HepG2 (cell line): ENCODE data around the gene BACH1. TPM values are rescaled to one million over a fixed set of nuclear protein-coding genes. Genes with fewer than 3 reads are reported as not detected.

Source experiments
- ATAC-seq: fragments of 200-7000 bp; cut with Tn5 transposase; 3 replicates; pipeline ENCODE4 v1.9.1; 2020; ENCODE audit warnings: mild to moderate bottlenecking, moderate library complexity
- BruUV-seq: library from RNA; stranded (reverse); fragments of 400-500 nt; replicated peaks from 2 replicates; lab custom pipeline; 2021; lab: Mats Ljungman, UMichigan
- CTCF ChIA-PET: fragments of 300-600 bp; formaldehyde crosslinking; extraction: SDS; loops from one replicate; lab custom pipeline; 2021; ENCODE audit warnings: low total read pairs, inconsistent platforms, low intra/inter-chr PET ratio; lab: Yijun Ruan, JAX
- POLR2A ChIA-PET: fragments of 350-600 bp; sonication (Branson Sonifier 250); formaldehyde crosslinking; loops from one replicate; lab custom pipeline; 2020; ENCODE audit warnings: antibody characterized with exemption, inconsistent platforms; lab: Yijun Ruan, JAX
- DNase-seq: peaks from one replicate; pipeline ENCODE4 v3.0.0-alpha.2; 2015; ENCODE audit warnings: low spot score
- FAIRE-seq: peaks from 3 replicates; lab custom pipeline; 2011; peaks lifted over from hg19 to GRCh38; lab: Jason Lieb, UNC
- H2AFZ ChIP-seq: one replicate; pipeline ENCODE4 v1.6.1; 2011; ENCODE audit warnings: low read length, inconsistent platforms
- H3K27ac ChIP-seq: fragments of 300-600 bp; 3 replicates; pipeline ENCODE4 v1.8.0; 2011; ENCODE audit warnings: mixed run types, mild to moderate bottlenecking, mixed read lengths, low read length, inconsistent platforms; ENCODE audit not compliant: insufficient read depth; ENCODE audit errors: extremely low read length
- H3K27me3 ChIP-seq, 2 experiments: fragments of 200-600 bp in 1 of 2; 2 replicates in 1 of 2; 3 replicates in 1 of 2; pipeline versions ENCODE4 v1.6.0 to v1.8.0; 2011; ENCODE audit warnings: low read length in 2 of 2, mild to moderate bottlenecking in 2 of 2, moderate library complexity in 2 of 2, inconsistent platforms in 1 of 2; ENCODE audit not compliant: insufficient read depth in 2 of 2, control insufficient read depth in 1 of 2
- H3K36me3 ChIP-seq, 2 experiments: fragments of 200-600 bp in 1 of 2; replicated peaks in 1 of 2; 2 replicates in 1 of 2; 3 replicates in 1 of 2; pipeline versions ENCODE4 v1.5.1 to v1.8.0; 2011; ENCODE audit warnings: low read length in 2 of 2, inconsistent platforms in 1 of 2; ENCODE audit not compliant: insufficient read depth in 2 of 2, control insufficient read depth in 1 of 2
- H3K4me1 ChIP-seq: 2 replicates; pipeline ENCODE4 v1.5.1; 2012; ENCODE audit warnings: low read length, inconsistent platforms; ENCODE audit not compliant: insufficient read depth
- H3K4me2 ChIP-seq: 2 replicates; pipeline ENCODE4 v1.6.0; 2011; ENCODE audit warnings: low read depth, low read length, inconsistent platforms
- H3K4me3 ChIP-seq, 3 experiments: fragments of 200-600 bp in 1 of 3; sonication (generic), shearing (Covaris generic) in 1 of 3; replicated peaks in 1 of 3; 2 replicates each; pipeline ENCODE4 v1.5.1; 2011 to 2016; ENCODE audit warnings: low read length in 3 of 3, inconsistent platforms in 2 of 3, low read depth in 2 of 3, mild to moderate bottlenecking in 2 of 3, control low read depth in 1 of 3, mixed read lengths in 1 of 3; ENCODE audit not compliant: insufficient read depth in 1 of 3
- H3K79me2 ChIP-seq: one replicate; pipeline ENCODE4 v1.6.1; 2011; ENCODE audit warnings: low read length, inconsistent platforms; ENCODE audit not compliant: insufficient read depth
- H3K9ac ChIP-seq: 2 replicates; pipeline ENCODE4 v1.6.0; 2011; ENCODE audit warnings: mild to moderate bottlenecking, low read depth, low read length, inconsistent platforms; ENCODE audit not compliant: insufficient read depth
- H3K9me3 ChIP-seq: 2 replicates; pipeline ENCODE4 v1.5.1; 2012; ENCODE audit warnings: mild to moderate bottlenecking, low read length
- H4K20me1 ChIP-seq: 2 replicates; pipeline ENCODE4 v1.6.0; 2011; ENCODE audit warnings: inconsistent platforms, mild to moderate bottlenecking, low read length, moderate library complexity; ENCODE audit not compliant: insufficient read depth
- ERF ChIP-seq: IDR thresholded peaks from 2 replicates; pipeline ENCODE4 v1.6.1; 2018; ENCODE audit warnings: missing biosample characterization, missing genetic modification reagents
- EZH2 ChIP-seq: conservative IDR thresholded peaks from 2 replicates; pipeline ENCODE4 v1.6.1; 2012; ENCODE audit warnings: mild to moderate bottlenecking, low read depth, low read length, moderate library complexity
- HMGA1 ChIP-seq: sonication (generic); formaldehyde crosslinking; conservative IDR thresholded peaks from 2 replicates; pipeline ENCODE4 v1.4.0; 2020; ENCODE audit warnings: missing genetic modification reagents
- MAZ ChIP-seq, 2 experiments: sonication (generic) in 1 of 2; formaldehyde crosslinking in 1 of 2; IDR thresholded peaks; 2 replicates each; pipeline versions ENCODE4 v1.5.0 to v1.6.1; 2012 to 2020; ENCODE audit warnings: low read depth in 2 of 2, mild to moderate bottlenecking in 2 of 2, borderline replicate concordance in 1 of 2, improper control_type of control experiment in 1 of 2, low read length in 1 of 2, missing genetic modification reagents in 1 of 2, moderate library complexity in 1 of 2
- MBD4 ChIP-seq: IDR thresholded peaks from 2 replicates; pipeline ENCODE4 v1.6.1; 2012; ENCODE audit warnings: low read length, inconsistent platforms, borderline replicate concordance
- WIZ ChIP-seq: sonication (generic); formaldehyde crosslinking; IDR thresholded peaks from 2 replicates; pipeline ENCODE4 v1.5.1; 2020; ENCODE audit warnings: mild to moderate bottlenecking, missing genetic modification reagents
- ZNF180 ChIP-seq: sonication (generic); formaldehyde crosslinking; IDR thresholded peaks from 2 replicates; pipeline ENCODE4 v1.4.0; 2020; ENCODE audit warnings: low read depth, missing genetic modification reagents, borderline replicate concordance
- ZNF263 ChIP-seq: sonication (generic); formaldehyde crosslinking; IDR thresholded peaks from 2 replicates; pipeline ENCODE4 v1.4.0; 2020; ENCODE audit warnings: missing genetic modification reagents
- ZNF333 ChIP-seq: sonication (generic); formaldehyde crosslinking; IDR thresholded peaks from 2 replicates; pipeline ENCODE4 v1.4.0; 2020; ENCODE audit warnings: mild to moderate bottlenecking, missing genetic modification reagents, borderline replicate concordance
- ZNF367 ChIP-seq: sonication (generic); formaldehyde crosslinking; IDR thresholded peaks from 2 replicates; pipeline ENCODE4 v1.4.0; 2020; ENCODE audit warnings: missing genetic modification reagents, borderline replicate concordance
- WGBS: methylation state at CpG from one replicate; pipeline ENCODE4 v1.1.6; 2017; ENCODE audit warnings: low lambda C conversion rate; 5-methylcytosine and 5-hydroxymethylcytosine counted together
- in situ Hi-C: cut with HindIII; loops from 2 replicates; pipeline ENCODE4 v1.10.0; 2017; ENCODE audit warnings: low pct_unique_long_range_greater_than_20kb; ENCODE audit not compliant: extremely low pct_ligation_motif_present
- intact Hi-C: fragments of 100-400 bp; cut with micrococcal nuclease; formaldehyde crosslinking; loops from one replicate; pipeline ENCODE4 v1.10.0; 2022; ENCODE audit not compliant: unreplicated experiment
- polyA plus RNA-seq, 8 experiments: library from polyadenylated mRNA; depleted of rRNA in 3 of 8; stranded (reverse) in 7 of 8; unstranded in 1 of 8; fragments of >200 nt; fragmentation: Illumina TruSeq in 4 of 8; extraction: Trizol in 4 of 8; gene quantifications; 2 replicates each; pipeline versions ENCODE4 v1.2.1 to v1.2.3, GENCODE V29; 2011 to 2016; ENCODE audit warnings: low read depth in 4 of 8, missing spikeins in 1 of 8, mixed read lengths in 1 of 8; ENCODE audit not compliant: insufficient read depth in 1 of 8
- total RNA-seq, 5 experiments: library from RNA; depleted of rRNA; stranded (reverse); fragments of >200 nt; fragmentation: Illumina TruSeq; extraction: Trizol; gene quantifications; 2 replicates each; pipeline ENCODE4 v1.2.3, GENCODE V29; 2016; ENCODE audit warnings: low read depth in 1 of 5
- TF ChIP-seq, protein P1 (sequence below): sonication (generic); formaldehyde crosslinking; IDR thresholded peaks from 2 replicates; pipeline ENCODE4 v1.4.0; 2020; ENCODE audit warnings: missing genetic modification reagents, borderline replicate concordance
- TF ChIP-seq, protein P2 (sequence below): sonication (generic); formaldehyde crosslinking; IDR thresholded peaks from 2 replicates; pipeline ENCODE4 v1.5.1; 2020; ENCODE audit warnings: missing genetic modification reagents, mild to moderate bottlenecking, borderline replicate concordance
- TF ChIP-seq, protein P3 (sequence below): sonication (generic); formaldehyde crosslinking; IDR thresholded peaks from 2 replicates; pipeline ENCODE4 v1.5.0; 2020; ENCODE audit warnings: mild to moderate bottlenecking, missing genetic modification reagents

BACH1 gene
- total and polyA plus RNA-seq, 2 of the 13 experiments (the other 11 are each of a cell fraction or from before 2014, with no cell fraction given), result 16.5 to 51.7 TPM

DNA sequence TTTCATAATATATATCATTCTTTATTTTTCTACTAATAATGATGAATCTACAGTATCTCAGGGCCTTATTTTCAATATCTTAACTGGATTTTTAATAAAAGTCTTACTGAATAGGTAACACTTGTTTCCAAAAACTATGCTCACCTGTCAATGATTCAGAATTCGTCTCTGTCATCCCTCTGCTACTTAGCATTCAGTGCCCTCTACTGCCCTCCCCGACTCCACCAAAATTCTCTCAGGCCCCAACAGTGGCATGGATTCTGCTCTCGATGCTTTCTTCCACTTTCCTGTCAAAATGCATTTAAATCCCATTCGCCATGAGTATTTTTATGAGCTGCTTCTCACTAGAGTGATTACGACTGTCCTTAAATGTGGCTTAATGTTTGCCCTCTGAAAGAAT lies 10.5 kb upstream of the BACH1 start:
- no peaks in the 10 kb centered on the region for H3K27me3 ChIP-seq
- TF ChIP-seq ZNF333 (CRISPR knock-in tag) (no peak), HMGA1 (no peak), ZNF263 (CRISPR knock-in tag) (no peak), MAZ (IDR thresholded peaks at IDR 0.05; ENCODE audit: borderline replicate concordance, low read depth, low read length) (no peak), MAZ (CRISPR knock-in tag; IDR thresholded peaks at IDR 0.05; ENCODE audit: low read depth) (no peak), WIZ (CRISPR knock-in tag) (no peak), EZH2 (no peak), ZNF367 (CRISPR knock-in tag) (no peak), ERF (CRISPR knock-in tag) (no peak), MBD4 (no peak), ZNF180 (CRISPR knock-in tag) (no peak)
- TF ChIP-seq, protein P1, sequence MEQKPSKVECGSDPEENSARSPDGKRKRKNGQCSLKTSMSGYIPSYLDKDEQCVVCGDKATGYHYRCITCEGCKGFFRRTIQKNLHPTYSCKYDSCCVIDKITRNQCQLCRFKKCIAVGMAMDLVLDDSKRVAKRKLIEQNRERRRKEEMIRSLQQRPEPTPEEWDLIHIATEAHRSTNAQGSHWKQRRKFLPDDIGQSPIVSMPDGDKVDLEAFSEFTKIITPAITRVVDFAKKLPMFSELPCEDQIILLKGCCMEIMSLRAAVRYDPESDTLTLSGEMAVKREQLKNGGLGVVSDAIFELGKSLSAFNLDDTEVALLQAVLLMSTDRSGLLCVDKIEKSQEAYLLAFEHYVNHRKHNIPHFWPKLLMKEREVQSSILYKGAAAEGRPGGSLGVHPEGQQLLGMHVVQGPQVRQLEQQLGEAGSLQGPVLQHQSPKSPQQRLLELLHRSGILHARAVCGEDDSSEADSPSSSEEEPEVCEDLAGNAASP (CRISPR knock-in tag), result no peak
- TF ChIP-seq, protein P2, sequence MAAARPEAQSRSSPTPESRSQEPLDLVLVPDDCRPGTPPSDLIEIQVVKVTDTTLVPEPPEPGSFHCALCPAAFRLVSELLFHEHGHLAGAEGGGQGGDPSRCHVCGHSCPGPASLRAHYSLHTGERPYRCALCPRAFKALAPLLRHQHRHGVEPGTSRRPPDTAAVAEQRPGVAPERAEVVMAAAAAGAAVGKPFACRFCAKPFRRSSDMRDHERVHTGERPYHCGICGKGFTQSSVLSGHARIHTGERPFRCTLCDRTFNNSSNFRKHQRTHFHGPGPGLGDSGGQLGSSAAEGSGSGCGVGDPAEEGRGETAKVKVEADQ (CRISPR knock-in tag), result no peak
- TF ChIP-seq, protein P3, sequence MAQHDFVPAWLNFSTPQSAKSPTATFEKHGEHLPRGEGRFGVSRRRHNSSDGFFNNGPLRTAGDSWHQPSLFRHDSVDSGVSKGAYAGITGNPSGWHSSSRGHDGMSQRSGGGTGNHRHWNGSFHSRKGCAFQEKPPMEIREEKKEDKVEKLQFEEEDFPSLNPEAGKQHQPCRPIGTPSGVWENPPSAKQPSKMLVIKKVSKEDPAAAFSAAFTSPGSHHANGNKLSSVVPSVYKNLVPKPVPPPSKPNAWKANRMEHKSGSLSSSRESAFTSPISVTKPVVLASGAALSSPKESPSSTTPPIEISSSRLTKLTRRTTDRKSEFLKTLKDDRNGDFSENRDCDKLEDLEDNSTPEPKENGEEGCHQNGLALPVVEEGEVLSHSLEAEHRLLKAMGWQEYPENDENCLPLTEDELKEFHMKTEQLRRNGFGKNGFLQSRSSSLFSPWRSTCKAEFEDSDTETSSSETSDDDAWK (CRISPR knock-in tag), result no peak
- BruUV-seq, result no TSS peak
- no peak overlapping the region for H3K27ac ChIP-seq
- no peak overlapping the region for H3K4me2 ChIP-seq
- H2AFZ ChIP-seq, result no peak overlapping the region
- 52% methylated on average over 5 of the region's 5 CpGs for WGBS
- no peak overlapping the region for H3K4me3 ChIP-seq
- H3K9me3 ChIP-seq, result no peaks in the 10 kb centered on the region
- H3K36me3 ChIP-seq, result no peaks in the 10 kb centered on the region
- DNase-seq, result no peak
- no peaks in the 10 kb centered on the region for H4K20me1 ChIP-seq
- ChIA-PET POLR2A (interaction anchor here (3.0 kb wide), 1 partner anchor 12 kb away, joined by 8 read pairs; no protein-coding TSS in a partner anchor), CTCF (no interaction called here)
- FAIRE-seq, result no peak
- peaks cover 19% of the 10 kb centered on the region for H3K4me1 ChIP-seq
- in situ Hi-C loops, result no loop called here
- no peak for ATAC-seq
- H3K79me2 ChIP-seq, result no peaks in the 10 kb centered on the region
- no peak overlapping the region for H3K9ac ChIP-seq
- intact Hi-C loops, result no loop called here
